Ovary (tissue), 3 donors: ENCODE data around the gene CSNK1G1.

ENCODE experiments used
- EP300 ChIP-seq: sonication (generic); formaldehyde crosslinking; IDR thresholded peaks from one replicate; pipeline ENCODE4 v1.6.1; 2017; ENCODE audit warnings: antibody characterized with exemption
- POLR2A ChIP-seq: fragments of 450-650 bp; IDR thresholded peaks from one replicate; pipeline ENCODE4 v1.6.1; 2017; ENCODE audit warnings: antibody characterized with exemption, mild to moderate bottlenecking, moderate library complexity
- TF ChIP-seq, protein P1 (sequence below), 3 donors: fragments of 450-650 bp in 2 of 3; fragments of 200-600 bp in 1 of 3; IDR thresholded peaks; one replicate each; pipeline versions ENCODE4 v1.5.1 to v1.8.0; 2016 to 2022; ENCODE audit warnings: antibody characterized with exemption in 3 of 3, mild to moderate bottlenecking in 1 of 3
- donor health status: DM: no; HTN: no; CAD: no.

GRCh38 chr15:64263567-64263966 is 92.4 kb downstream of the CSNK1G1 start:
- TF ChIP-seq, protein P1, sequence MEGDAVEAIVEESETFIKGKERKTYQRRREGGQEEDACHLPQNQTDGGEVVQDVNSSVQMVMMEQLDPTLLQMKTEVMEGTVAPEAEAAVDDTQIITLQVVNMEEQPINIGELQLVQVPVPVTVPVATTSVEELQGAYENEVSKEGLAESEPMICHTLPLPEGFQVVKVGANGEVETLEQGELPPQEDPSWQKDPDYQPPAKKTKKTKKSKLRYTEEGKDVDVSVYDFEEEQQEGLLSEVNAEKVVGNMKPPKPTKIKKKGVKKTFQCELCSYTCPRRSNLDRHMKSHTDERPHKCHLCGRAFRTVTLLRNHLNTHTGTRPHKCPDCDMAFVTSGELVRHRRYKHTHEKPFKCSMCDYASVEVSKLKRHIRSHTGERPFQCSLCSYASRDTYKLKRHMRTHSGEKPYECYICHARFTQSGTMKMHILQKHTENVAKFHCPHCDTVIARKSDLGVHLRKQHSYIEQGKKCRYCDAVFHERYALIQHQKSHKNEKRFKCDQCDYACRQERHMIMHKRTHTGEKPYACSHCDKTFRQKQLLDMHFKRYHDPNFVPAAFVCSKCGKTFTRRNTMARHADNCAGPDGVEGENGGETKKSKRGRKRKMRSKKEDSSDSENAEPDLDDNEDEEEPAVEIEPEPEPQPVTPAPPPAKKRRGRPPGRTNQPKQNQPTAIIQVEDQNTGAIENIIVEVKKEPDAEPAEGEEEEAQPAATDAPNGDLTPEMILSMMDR (IDR thresholded peaks at IDR 0.05), result no peak
- no peak for TF ChIP-seq POLR2A
- TF ChIP-seq EP300, result no peak
